ENCODE results near the gene GNAT2.

GRCh38 chr1:109641861-109642260 is 22.4 kb upstream of the GNAT2 start:
- no peak for TF ChIP-seq CTCF (IDR thresholded peaks at IDR 0.05)
- no peak for TF ChIP-seq POLR2A (IDR thresholded peaks at IDR 0.05)
- no peak for TF ChIP-seq POLR2AphosphoS5 (IDR thresholded peaks at IDR 0.05)

All from prostate gland (tissue), 2 donors.